SU-DHL-6 (cell line): ENCODE data around the gene BNC2.

Source experiments
- CTCF ChIP-seq: fragments of 200-600 bp; sonication (generic); IDR thresholded peaks from one replicate; pipeline ENCODE4 v1.5.1; 2017; ENCODE audit warnings: antibody characterized with exemption, mild to moderate bottlenecking, low read length, moderate library complexity; ENCODE audit not compliant: insufficient read depth, poor library complexity, severe bottlenecking
- EZH2phosphoT487 ChIP-seq: fragments of 200-600 bp; sonication (generic), shearing (Covaris generic); conservative IDR thresholded peaks from 2 replicates; pipeline ENCODE4 v1.6.1; 2018; ENCODE audit warnings: mild to moderate bottlenecking, antibody characterized with exemption, low read length, moderate library complexity, mixed read lengths

- TF ChIP-seq EZH2phosphoT487 (no peak), CTCF (no peak)
Measured at GRCh38 chr9:16611983-16612382, 258.5 kb downstream of the BNC2 start.
